Renal cortex interstitium (tissue), 11 donors: Measurements from ENCODE around the gene ANKRD42. TPM values are rescaled to one million over a fixed set of nuclear protein-coding genes. Genes with fewer than 3 reads are reported as not detected.

Experiments used
- DNase-seq, 11 donors: peaks; one replicate each; pipeline ENCODE4 v3.0.0-alpha.2; 2013; ENCODE audit warnings: low read depth in 9 of 11, low spot score in 4 of 11; ENCODE audit errors: extremely low read depth in 1 of 11
- polyA plus RNA-seq, 3 donors: library from polyadenylated mRNA; unstranded; fragments of 120-200 nt; gene quantifications; one replicate each; pipeline ENCODE4 v1.2.1, GENCODE V29; 2013; ENCODE audit not compliant: insufficient read length in 3 of 3

Gene ANKRD42
- polyA plus RNA-seq, 3 donors: 16.1 to 20.3 (median 18.0) TPM

DNA sequence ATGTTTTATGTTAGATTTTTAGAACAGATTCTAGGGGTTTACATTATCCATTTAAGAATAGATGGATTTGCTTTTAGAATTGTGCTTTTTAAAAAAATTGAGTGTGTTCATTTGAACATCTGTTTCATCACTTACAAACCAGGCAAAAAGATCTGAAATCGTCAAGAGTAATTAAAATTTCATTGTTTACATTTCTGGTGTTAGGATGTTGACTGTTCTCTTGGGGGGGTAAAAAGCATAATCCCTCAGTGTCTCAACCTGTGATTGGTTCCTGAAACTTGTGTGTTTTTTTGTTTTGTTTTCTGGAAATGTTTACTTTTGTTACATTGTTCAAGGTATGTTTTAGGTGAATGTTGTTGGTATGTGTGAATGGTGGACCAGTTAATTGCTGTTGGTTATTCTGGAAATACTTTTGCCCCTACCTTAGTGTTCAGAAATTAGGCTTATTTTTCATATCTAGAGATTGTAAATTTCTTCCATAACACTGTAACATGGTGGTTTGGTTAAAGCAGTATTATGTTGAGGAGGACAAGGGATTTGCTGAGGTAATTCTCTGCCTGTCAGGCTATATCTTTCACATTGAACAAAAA is 31.8 kb upstream of the ANKRD42 start:
- no peak for DNase-seq

DNA sequence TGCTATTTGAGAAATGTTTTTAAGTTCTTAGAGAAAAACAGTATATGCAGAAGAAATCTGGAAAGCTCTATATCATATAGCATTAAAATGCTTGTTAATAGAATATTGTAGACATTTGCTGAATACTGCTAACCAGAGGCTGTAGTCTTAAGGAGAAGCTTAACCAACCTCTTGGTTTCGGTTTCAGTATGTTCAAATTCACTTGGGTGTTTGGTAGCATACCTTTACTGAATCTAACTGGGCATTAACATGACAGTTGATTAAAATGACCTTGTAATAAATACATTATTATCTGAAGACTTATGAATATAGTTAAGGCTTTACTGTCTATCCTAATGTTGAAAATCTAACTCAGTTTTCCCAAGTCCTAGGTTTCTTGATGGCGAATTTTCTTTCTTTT is 31.1 kb upstream of the ANKRD42 start:
- no peak for DNase-seq

- DNase-seq: no peak
Measured at GRCh38 chr11:83166193-83166866, 27.2 kb upstream of the ANKRD42 start.

- DNase-seq: no peak
Measured at GRCh38 chr11:83168756-83169155, 24.8 kb upstream of the ANKRD42 start.

DNA sequence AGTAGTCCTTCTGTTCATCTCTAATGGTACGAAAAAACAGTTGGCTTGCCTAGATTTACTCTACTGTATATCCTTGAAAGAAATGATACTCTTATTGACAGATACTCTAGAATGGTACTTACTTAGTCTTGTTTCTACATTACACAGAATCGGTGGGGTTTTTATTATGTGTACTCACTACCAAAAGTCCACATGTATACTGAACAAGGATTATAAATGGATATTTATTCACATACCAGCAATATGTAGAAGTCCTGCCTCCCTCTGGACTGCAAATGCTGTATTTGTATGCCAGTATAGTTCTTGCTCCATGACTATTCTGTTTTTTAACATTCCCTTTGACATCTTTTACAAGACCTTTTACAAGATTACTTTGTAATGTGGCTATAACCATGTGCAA is 22.6 kb upstream of the ANKRD42 start:
- no peak for DNase-seq

- DNase-seq: no peak
Measured at GRCh38 chr11:83172551-83172950, 21.0 kb upstream of the ANKRD42 start.

DNA sequence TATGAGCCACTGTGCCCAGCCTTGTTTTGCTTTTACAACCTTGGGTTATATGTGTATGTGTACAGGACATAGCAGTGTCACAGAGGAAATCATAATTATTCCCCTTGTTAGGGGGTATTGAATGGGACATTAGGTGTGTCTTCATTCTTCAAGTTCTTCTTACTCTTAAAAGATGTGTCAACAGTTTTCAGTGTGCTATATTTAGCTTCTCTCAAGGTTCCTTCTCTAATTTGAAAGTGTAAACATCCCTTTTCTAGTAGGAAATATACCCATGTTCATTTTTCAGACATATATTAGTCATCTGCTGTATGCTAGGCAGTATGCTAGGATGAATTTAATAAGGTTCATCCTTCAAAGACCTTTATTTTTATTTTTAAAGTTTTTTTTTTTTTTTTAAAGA is 19.5 kb upstream of the ANKRD42 start:
- DNase-seq: no peak

- no peak for DNase-seq
Measured at GRCh38 chr11:83175815-83176214, 17.7 kb upstream of the ANKRD42 start.

DNA sequence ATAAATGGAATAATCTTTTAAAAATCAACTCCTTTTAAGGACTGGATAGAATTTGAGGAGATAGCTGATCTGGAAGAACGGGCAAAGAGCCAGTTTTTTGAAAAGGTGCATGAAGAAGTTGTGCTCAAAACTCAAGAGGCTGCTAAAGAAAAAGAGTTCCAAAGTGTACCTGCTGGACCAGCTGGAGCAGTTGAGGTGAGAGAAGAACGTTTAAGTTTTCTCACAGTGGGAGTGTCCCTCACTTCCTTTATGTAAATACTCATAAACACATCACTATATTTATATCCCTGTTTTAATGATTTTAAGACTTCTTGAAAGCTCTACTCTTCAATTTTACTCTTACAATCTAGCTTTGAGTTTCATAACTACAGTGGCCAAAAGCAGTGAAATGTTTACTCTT is 11.7 kb upstream of the ANKRD42 start:
- no peak for DNase-seq

GRCh38 chr11:83185767-83186166 is 7.7 kb upstream of the ANKRD42 start:
- no peak for DNase-seq

DNA sequence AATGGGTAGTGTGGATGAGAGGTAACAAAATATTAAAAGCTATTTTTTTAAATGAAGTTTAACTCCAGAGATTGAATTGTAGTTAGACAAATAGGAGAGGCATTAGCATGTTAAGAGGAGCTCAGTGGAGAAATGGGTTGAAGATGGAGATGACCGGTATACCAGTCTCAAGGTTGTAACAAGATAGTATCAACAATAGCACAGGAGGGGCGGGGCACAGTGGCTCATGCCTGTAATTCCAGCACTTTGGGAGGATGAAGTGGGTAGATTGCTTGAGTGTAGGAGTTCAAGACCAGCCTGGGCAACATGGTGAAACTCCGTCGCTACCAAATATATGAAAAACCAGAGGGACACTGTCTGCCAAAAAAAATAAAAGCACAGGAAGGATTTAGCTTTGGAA is 6.0 kb upstream of the ANKRD42 start:
- DNase-seq: no peak

DNA sequence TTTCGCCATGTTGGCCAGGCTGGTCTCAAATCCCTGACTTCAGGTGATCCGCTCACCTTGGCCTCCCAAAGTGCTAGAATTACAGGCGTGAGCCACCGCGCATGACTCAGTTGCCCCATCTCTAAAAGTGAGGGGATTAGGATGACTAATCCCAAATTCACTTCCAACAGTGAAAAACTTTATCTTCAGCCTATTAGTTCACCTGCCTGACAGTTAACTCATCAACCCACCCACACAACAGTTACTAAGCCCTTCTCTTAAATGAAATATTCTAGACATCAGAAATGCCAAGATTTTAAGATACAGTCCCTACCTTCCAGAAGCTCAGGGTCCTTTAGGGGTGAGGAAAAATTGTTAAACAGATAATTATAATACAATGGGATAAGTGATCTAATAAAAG is 2.0 kb upstream of the ANKRD42 start:
- no peak for DNase-seq

DNA sequence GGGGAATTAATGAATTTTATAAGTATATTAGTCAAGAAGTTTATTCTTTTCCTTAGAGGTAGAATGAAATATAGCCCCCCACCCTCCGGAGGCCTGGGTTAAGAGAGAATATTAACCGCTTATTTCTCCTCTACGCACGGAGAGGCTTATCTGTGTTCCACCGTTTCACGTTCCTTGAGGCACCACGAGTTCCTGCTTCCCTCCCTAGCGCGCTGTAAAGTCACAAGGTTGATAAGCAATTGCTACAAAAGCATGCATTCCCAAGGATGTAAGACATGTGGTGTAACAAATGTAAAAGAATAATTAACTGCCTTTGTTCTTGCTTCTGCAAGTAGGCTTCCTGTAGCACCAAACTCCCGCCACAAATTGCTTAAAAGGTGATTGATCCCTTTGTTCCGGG is 1.5 kb upstream of the ANKRD42 start:
- DNase-seq: no peak

DNA sequence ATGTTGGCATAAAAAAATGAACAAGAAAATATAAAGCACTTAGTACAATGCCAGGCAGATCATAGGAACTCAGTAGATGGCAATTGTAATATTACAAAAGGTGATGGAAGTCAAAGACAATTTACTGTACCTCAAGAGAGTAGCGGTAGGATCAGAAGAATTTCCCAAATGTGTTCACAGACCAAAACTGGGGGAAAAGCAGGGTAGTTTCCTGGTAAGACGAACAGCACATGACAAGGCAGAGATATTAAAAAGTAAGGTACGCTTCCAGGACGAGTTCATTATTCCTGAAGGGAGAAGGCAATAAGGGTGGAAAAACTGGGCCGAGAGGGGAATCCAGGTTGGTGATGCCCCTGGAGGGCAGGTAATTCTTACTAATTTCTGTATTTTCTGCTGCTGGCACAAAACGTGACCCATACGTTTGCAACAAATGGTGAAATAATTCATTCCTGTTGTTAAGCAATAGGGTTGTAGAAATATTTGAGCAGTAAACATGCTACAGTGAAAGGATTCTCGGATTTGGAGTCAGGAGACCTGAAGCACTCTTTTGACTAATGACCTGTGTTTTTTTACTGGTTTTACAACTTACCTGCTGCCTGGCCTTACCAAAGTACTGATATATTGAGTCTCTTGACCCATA is 786 bp upstream of the ANKRD42 start:
- DNase-seq: peak in 4 of 11 donors; percentile 1 to 4 (median 2)

GRCh38 chr11:83194281-83195142 is 1.0 kb downstream of the ANKRD42 start:
- peak; percentile 6 to 43 (median 26) for DNase-seq

GRCh38 chr11:83195143-83195466 is 1.6 kb downstream of the ANKRD42 start:
- peak in 4 of 11 donors; percentile 1 to 6 (median 4) for DNase-seq

GRCh38 chr11:83195649-83196048 is 2.1 kb downstream of the ANKRD42 start:
- no peak for DNase-seq

DNA sequence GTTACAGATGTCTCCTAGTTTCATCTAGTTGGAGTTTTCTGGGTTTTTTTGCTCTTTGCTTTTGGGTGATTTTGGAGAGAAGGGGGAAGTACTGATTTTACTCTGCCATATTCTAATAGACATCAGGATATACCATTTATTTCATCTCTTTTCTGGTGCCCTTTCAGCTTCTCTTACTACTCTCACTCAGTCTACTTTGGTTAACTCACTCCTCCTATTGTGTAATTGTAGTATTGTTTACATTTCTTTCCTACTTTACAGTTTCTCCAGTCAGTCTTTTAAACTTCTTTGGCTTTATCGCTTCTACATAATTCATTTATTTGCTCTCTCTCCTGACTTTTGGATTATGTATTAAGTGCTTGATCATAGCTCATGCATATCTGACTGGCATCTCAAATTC is 6.5 kb downstream of the ANKRD42 start:
- no peak for DNase-seq

GRCh38 chr11:83205608-83206185 is 12.2 kb downstream of the ANKRD42 start:
- DNase-seq: no peak

- DNase-seq: no peak
Measured at GRCh38 chr11:83206221-83206620, 12.7 kb downstream of the ANKRD42 start.
